ENCODE data around the gene TMEM131.

- TF ChIP-seq CTCF (conservative IDR thresholded peaks at IDR 0.05) (no peak), ZFX (IDR thresholded peaks at IDR 0.05) (no peak)
Observed at GRCh38 chr2:97871096-97871780, 124.5 kb downstream of the TMEM131 start.
